Measurements from ENCODE around the gene VPS50. TPM values are rescaled to one million over a fixed set of nuclear protein-coding genes. Genes with fewer than 3 reads are reported as not detected.
"Not testable (repeated sequence)": the region's sequence is repeated elsewhere in the genome, so short reads cannot be mapped to it uniquely, and the experiment has no call there.

Gene VPS50
- total RNA-seq, 1 experiment from 2014 or later: 15.1 TPM

DNA sequence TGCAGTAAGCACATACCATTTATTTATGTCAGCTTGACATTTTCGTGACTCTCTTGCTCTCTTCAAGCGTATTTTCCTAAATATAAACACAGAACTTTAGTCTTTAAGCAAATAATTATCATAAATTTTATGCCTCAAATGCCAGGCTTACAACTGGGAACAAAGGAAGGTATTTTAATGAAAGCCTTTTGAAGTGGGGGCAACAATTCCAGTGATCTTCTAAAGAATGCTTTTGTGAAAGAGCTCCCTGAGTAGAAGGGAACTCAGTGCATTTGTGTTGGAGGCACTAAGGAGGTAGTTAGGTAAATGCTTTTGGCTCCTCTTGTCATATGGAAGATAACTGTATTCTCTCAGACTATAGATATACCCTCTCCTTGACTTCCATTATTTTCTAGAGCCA lies 104.9 kb downstream of the VPS50 start:
- intact Hi-C loops (cut with micrococcal nuclease): no loop called here
- TF ChIP-seq EZH2phosphoT487 (IDR thresholded peaks at IDR 0.05; ENCODE audit: borderline replicate concordance) (no peak), SP1 (IDR thresholded peaks at IDR 0.05; ENCODE audit: low read depth) (no peak), TCF7L2 (IDR thresholded peaks at IDR 0.05; ENCODE audit: borderline replicate concordance, extremely low read depth, insufficient read depth, insufficient read length) (no peak), POLR2A (IDR thresholded peaks at IDR 0.05; ENCODE audit: borderline replicate concordance, extremely low read depth, insufficient read depth, insufficient read length) (no peak), EGR1 (IDR thresholded peaks at IDR 0.05; ENCODE audit: low read depth) (no peak), SIN3A (IDR thresholded peaks at IDR 0.05; ENCODE audit: low read depth) (no peak)
- Histone ChIP-seq H3K27me3 (ENCODE audit: insufficient read depth, low read length) (no peaks in the 10 kb centered on the region), H3K36me3 (ENCODE audit: control insufficient read depth in 1 of 2, insufficient read depth in 2 of 2, low read length in 2 of 2) (no peaks in the 10 kb centered on the region), H3K4me3 (replicated peaks in 1 of 2; ENCODE audit: low read depth in 1 of 2, low read length in 2 of 2) (no peak overlapping the region), H3K9me3 (ENCODE audit: control insufficient read depth in 1 of 2, insufficient read depth in 1 of 2, low read depth in 1 of 2, low read length in 2 of 2) (no peaks in the 10 kb centered on the region), H4K20me1 (ENCODE audit: insufficient read depth) (no peaks in the 10 kb centered on the region), H3K4me2 (ENCODE audit: low read length) (no peak overlapping the region), H3K9me2 (ENCODE audit: insufficient read depth) (no peaks in the 10 kb centered on the region), H3K4me1 (ENCODE audit: control insufficient read depth in 1 of 2, insufficient read depth in 2 of 2, low read length in 2 of 2) (no peaks in the 10 kb centered on the region), H3K9ac (ENCODE audit: low read length) (no peak overlapping the region), H3K79me2 (ENCODE audit: insufficient read depth, low read length) (no peaks in the 10 kb centered on the region), H3K27ac (ENCODE audit: low read depth, low read length) (no peak overlapping the region), H2AFZ (ENCODE audit: low read depth, low read length, poor library complexity, severe bottlenecking) (no peak overlapping the region)
- RAD21 ChIA-PET (ENCODE audit: low non-redundant PET in 1 of 2, low total read pairs in 2 of 2, uncharacterized antibody in 2 of 2, unreplicated experiment in 2 of 2): no interaction called here
- POLR2A ChIA-PET: no interaction called here
- BruUV-seq (replicated peaks): no TSS peak
- no peak for DNase-seq (ENCODE audit: low read depth, low spot score)
- CTCF ChIA-PET: no interaction called here
- ATAC-seq: no peak

DNA sequence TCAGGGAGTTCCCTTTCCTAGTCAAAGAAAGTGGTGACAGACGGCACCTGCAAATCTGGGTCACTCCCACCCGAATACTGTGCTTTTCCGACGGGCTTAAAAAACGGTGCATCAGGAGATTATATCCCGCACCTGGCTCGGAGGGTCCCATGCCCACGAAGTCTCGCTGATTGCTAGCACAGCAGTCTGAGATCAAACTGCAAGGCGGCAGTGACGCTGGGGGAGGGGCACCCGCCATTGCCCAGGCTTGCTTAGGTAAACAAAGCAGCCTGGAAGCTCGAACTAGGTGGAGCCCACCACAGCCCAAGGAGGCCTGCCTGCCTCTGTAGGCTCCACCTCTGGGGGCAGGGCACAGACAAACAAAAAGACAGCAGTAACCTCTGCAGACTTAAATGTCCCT lies 110.0 kb downstream of the VPS50 start:
- H3K4me1 ChIP-seq (ENCODE audit: control insufficient read depth in 1 of 2, insufficient read depth in 2 of 2, low read length in 2 of 2); H3K36me3 ChIP-seq (ENCODE audit: control insufficient read depth in 1 of 2, insufficient read depth in 2 of 2, low read length in 2 of 2); H3K4me3 ChIP-seq (replicated peaks in 1 of 2; ENCODE audit: low read depth in 1 of 2, low read length in 2 of 2); H3K9ac ChIP-seq (ENCODE audit: low read length); H3K79me2 ChIP-seq (ENCODE audit: insufficient read depth, low read length); H3K27ac ChIP-seq (ENCODE audit: low read depth, low read length); RAD21 ChIA-PET (ENCODE audit: low non-redundant PET in 1 of 2, low total read pairs in 2 of 2, uncharacterized antibody in 2 of 2, unreplicated experiment in 2 of 2); H3K9me3 ChIP-seq (ENCODE audit: control insufficient read depth in 1 of 2, insufficient read depth in 1 of 2, low read depth in 1 of 2, low read length in 2 of 2); H3K27me3 ChIP-seq (ENCODE audit: insufficient read depth, low read length); H3K4me2 ChIP-seq (ENCODE audit: low read length); DNase-seq (ENCODE audit: low read depth, low spot score); H2AFZ ChIP-seq (ENCODE audit: low read depth, low read length, poor library complexity, severe bottlenecking); ATAC-seq; intact Hi-C loops (cut with micrococcal nuclease); CTCF ChIA-PET; BruUV-seq (replicated peaks); H3K9me2 ChIP-seq (ENCODE audit: insufficient read depth); H4K20me1 ChIP-seq (ENCODE audit: insufficient read depth); POLR2A ChIA-PET: not testable (repeated sequence)
